ENCODE measurements around the gene PACRG.

PACRG gene

GRCh38 chr6:163195721-163196691, 468.2 kb downstream of the PACRG start:
- no peak for DNase-seq (ENCODE audit: low read depth)
- TF ChIP-seq CTCF (IDR thresholded peaks at IDR 0.05; ENCODE audit: insufficient read depth, low read depth, low read length, missing control alignments): no peak
- no peak overlapping the region for H3K4me3 ChIP-seq (ENCODE audit: low read depth, low read length)

- DNase-seq (ENCODE audit: low read depth): no peak
These were observed 470.1 kb downstream of the PACRG start for GRCh38 chr6:163197839-163198238.

GRCh38 chr6:163198396-163198795, 470.6 kb downstream of the PACRG start:
- H3K4me3 ChIP-seq (ENCODE audit: low read depth, low read length): no peak overlapping the region
- TF ChIP-seq CTCF (IDR thresholded peaks at IDR 0.05; ENCODE audit: insufficient read depth, low read depth, low read length, missing control alignments): no peak
- no peak for DNase-seq (ENCODE audit: low read depth)

More at GRCh38 chr6:163197839-163198238, 470.1 kb downstream of the PACRG start:
- TF ChIP-seq CTCF (IDR thresholded peaks at IDR 0.05; ENCODE audit: insufficient read depth, low read depth, low read length, missing control alignments): no peak
- H3K4me3 ChIP-seq (ENCODE audit: low read depth, low read length): no peak overlapping the region

- H3K4me3 ChIP-seq (ENCODE audit: low read depth, low read length): no peak overlapping the region
- TF ChIP-seq CTCF (IDR thresholded peaks at IDR 0.05; ENCODE audit: insufficient read depth, low read depth, low read length, missing control alignments): no peak
- DNase-seq (ENCODE audit: low read depth): no peak
These were observed 471.6 kb downstream of the PACRG start for GRCh38 chr6:163199371-163199770.

- DNase-seq (ENCODE audit: low read depth): no peak
- no peak overlapping the region for H3K4me3 ChIP-seq (ENCODE audit: low read depth, low read length)
These were observed 472.5 kb downstream of the PACRG start for GRCh38 chr6:163200289-163200688.

GRCh38 chr6:163200694-163201093, 472.9 kb downstream of the PACRG start:
- DNase-seq (ENCODE audit: low read depth): no peak
- no peak for TF ChIP-seq CTCF (IDR thresholded peaks at IDR 0.05; ENCODE audit: insufficient read depth, low read depth, low read length, missing control alignments)
- H3K4me3 ChIP-seq (ENCODE audit: low read depth, low read length): no peak overlapping the region

More at GRCh38 chr6:163200289-163200688, 472.5 kb downstream of the PACRG start:
- TF ChIP-seq CTCF (IDR thresholded peaks at IDR 0.05; ENCODE audit: insufficient read depth, low read depth, low read length, missing control alignments): no peak
